Parathyroid adenoma (tissue), 2 donors: Measurements from ENCODE around the gene SCARB1.

Experiments used
- H2AFZ ChIP-seq: fragments of 300-600 bp; sonication (generic); one replicate; pipeline ENCODE4 v1.7.0; 2017; ENCODE audit warnings: antibody characterized with exemption, mild to moderate bottlenecking
- H3K27ac ChIP-seq: fragments of 300-600 bp; sonication (generic); one replicate; pipeline ENCODE4 v1.7.0; 2017
- H3K27me3 ChIP-seq: fragments of 300-600 bp; sonication (generic); one replicate; pipeline ENCODE4 v1.7.0; 2017; ENCODE audit warnings: low read length; ENCODE audit not compliant: control insufficient read depth, insufficient read depth
- H3K36me3 ChIP-seq: fragments of 300-600 bp; sonication (generic); one replicate; pipeline ENCODE4 v1.7.0; 2017; ENCODE audit warnings: low read length; ENCODE audit not compliant: control insufficient read depth, insufficient read depth
- H3K4me1 ChIP-seq: fragments of 300-600 bp; sonication (generic); one replicate; pipeline ENCODE4 v1.7.0; 2017; ENCODE audit warnings: control low read depth
- H3K4me2 ChIP-seq: fragments of 300-600 bp; sonication (generic); one replicate; pipeline ENCODE4 v1.7.0; 2017; ENCODE audit warnings: low read length
- H3K4me3 ChIP-seq: fragments of 300-600 bp; sonication (generic); one replicate; pipeline ENCODE4 v1.7.0; 2017; ENCODE audit warnings: low read depth, low read length
- H3K79me2 ChIP-seq: fragments of 300-600 bp; sonication (generic); one replicate; pipeline ENCODE4 v1.7.0; 2017; ENCODE audit warnings: control low read depth
- H3K9ac ChIP-seq: fragments of 300-600 bp; sonication (generic); one replicate; pipeline ENCODE4 v1.7.0; 2017; ENCODE audit warnings: mild to moderate bottlenecking
- H3K9me3 ChIP-seq: fragments of 300-600 bp; sonication (generic); one replicate; pipeline ENCODE4 v1.7.0; 2017; ENCODE audit warnings: low read length; ENCODE audit not compliant: control insufficient read depth
- TF ChIP-seq, protein P1 (sequence below): fragments of 300-600 bp; sonication (generic); IDR thresholded peaks from one replicate; pipeline ENCODE4 v1.7.0; 2017; ENCODE audit warnings: antibody characterized with exemption, mild to moderate bottlenecking
- donor health status: primary hyperparathyroidism.

SCARB1 gene

GRCh38 chr12:124866883-124867400 lies 3.3 kb upstream of the SCARB1 start:
- Histone ChIP-seq H3K9me3 (no peaks in the 10 kb centered on the region), H3K27ac (no peak overlapping the region), H3K79me2 (no peaks in the 10 kb centered on the region), H3K9ac (no peak overlapping the region), H3K4me1 (peaks cover 8% of the 10 kb centered on the region), H2AFZ (no peak overlapping the region), H3K36me3 (no peaks in the 10 kb centered on the region), H3K4me3 (no peak overlapping the region), H3K27me3 (no peaks in the 10 kb centered on the region), H3K4me2 (no peak overlapping the region)
- TF ChIP-seq, protein P1, sequence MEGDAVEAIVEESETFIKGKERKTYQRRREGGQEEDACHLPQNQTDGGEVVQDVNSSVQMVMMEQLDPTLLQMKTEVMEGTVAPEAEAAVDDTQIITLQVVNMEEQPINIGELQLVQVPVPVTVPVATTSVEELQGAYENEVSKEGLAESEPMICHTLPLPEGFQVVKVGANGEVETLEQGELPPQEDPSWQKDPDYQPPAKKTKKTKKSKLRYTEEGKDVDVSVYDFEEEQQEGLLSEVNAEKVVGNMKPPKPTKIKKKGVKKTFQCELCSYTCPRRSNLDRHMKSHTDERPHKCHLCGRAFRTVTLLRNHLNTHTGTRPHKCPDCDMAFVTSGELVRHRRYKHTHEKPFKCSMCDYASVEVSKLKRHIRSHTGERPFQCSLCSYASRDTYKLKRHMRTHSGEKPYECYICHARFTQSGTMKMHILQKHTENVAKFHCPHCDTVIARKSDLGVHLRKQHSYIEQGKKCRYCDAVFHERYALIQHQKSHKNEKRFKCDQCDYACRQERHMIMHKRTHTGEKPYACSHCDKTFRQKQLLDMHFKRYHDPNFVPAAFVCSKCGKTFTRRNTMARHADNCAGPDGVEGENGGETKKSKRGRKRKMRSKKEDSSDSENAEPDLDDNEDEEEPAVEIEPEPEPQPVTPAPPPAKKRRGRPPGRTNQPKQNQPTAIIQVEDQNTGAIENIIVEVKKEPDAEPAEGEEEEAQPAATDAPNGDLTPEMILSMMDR = no peak

DNA sequence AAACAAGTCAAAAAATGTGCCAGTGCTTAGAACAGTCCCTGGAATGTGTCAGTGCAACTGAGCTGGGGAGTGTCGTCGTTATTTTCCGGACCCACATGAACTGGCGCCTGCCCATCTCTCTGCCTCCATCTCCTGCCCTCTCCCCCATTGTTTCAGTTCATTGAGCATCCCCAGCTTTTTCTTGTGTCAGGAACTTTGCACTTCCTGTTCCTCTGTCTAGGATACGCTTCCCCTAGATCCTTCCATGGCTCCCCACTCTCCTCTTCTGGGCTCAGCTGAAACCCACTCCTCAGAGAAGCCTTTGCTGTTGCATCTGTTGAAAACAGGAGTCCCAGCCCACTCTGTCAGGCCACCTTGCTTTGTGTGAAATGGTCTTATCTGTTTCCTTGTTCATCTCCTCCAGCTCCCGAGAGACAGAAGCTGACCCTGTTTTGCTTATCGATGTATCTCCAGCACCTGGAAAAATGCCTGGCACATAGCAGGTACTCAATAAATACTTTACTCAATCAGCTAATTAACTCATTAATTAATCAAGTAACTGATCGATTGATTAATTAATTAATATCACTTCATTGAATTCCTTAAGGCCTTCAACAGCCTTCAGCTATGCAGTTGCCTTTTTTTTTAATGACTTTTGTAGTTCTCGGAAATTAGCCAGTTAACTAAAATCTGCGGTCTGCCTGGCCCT lies 2.7 kb upstream of the SCARB1 start:
- Histone ChIP-seq H3K79me2 (no peaks in the 10 kb centered on the region), H3K4me1 (peaks cover 8% of the 10 kb centered on the region), H3K27me3 (no peaks in the 10 kb centered on the region), H3K9ac (no peak overlapping the region), H3K4me3 (no peak overlapping the region), H3K4me2 (no peak overlapping the region), H2AFZ (no peak overlapping the region), H3K27ac (no peak overlapping the region), H3K36me3 (no peaks in the 10 kb centered on the region), H3K9me3 (no peaks in the 10 kb centered on the region)
- TF ChIP-seq, protein P1 = no peak

DNA sequence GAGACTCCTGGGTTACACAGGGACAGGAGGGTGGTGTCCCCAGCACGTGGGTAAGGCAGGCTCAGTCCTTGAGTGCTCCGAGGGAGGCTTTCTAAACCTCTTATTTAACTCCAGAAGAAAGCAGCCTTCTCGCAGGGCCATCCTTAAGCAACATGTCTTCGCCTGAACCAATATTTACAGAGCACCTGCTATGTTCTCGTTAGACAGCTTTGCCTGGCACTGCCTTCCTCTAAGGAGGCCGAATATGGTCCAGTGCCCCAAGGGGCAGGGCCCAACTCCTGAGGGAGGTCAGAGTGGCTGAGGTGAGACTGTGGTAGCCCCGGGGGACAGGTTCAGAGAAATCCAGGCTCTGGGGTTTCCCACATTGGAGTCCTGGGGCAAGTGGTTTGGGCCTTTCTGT lies 2.1 kb upstream of the SCARB1 start:
- Histone ChIP-seq H3K9me3 (no peaks in the 10 kb centered on the region), H3K79me2 (no peaks in the 10 kb centered on the region), H3K4me2 (no peak overlapping the region), H3K27ac (no peak overlapping the region), H3K4me1 (peaks cover 8% of the 10 kb centered on the region), H3K9ac (no peak overlapping the region), H3K36me3 (no peaks in the 10 kb centered on the region), H3K4me3 (no peak overlapping the region), H2AFZ (no peak overlapping the region), H3K27me3 (no peaks in the 10 kb centered on the region)
- TF ChIP-seq, protein P1 = no peak

DNA sequence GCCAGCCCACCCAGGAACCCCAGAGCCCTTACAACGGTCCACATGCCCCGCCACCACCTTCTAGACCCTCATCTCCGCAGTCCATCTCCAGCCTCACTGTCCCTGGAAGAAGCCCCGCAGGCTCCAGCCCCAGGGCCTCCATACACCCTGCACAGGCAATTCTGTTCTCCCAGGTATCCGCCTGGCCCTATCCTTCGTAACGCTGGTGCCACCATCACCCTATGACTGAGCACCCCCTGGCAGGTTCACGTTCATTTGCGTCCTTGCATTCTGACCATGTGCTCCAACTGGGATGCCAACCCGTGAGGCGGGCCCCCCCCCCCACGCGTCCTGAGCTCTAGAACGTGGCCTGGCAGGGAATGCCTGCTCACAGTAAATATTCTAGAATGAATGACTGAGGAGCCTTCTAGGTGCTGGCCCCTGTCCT lies 675 bp upstream of the SCARB1 start:
- peaks cover 8% of the 10 kb centered on the region for H3K4me1 ChIP-seq
- TF ChIP-seq, protein P1 = no peak
- no peak overlapping the region for H3K9ac ChIP-seq
- H3K4me3 ChIP-seq = peak overlapping the region; percentile 57
- no peaks in the 10 kb centered on the region for H3K79me2 ChIP-seq
- peak overlapping the region; percentile 94 for H3K4me2 ChIP-seq
- H3K27ac ChIP-seq = no peak overlapping the region
- no peaks in the 10 kb centered on the region for H3K27me3 ChIP-seq
- H2AFZ ChIP-seq = peak overlapping the region; percentile 99
- no peaks in the 10 kb centered on the region for H3K9me3 ChIP-seq
- H3K36me3 ChIP-seq = no peaks in the 10 kb centered on the region
